NCI-H1048 (cell line): ENCODE data around the gene LRRC75B.

ENCODE experiments used
- DNase-seq: peaks from one replicate; lab custom pipeline; 2025; lab: John Stamatoyannopoulos, UW

The LRRC75B gene

GRCh38 chr22:24585461-24585860 is 7.4 kb downstream of the LRRC75B start:
- DNase-seq: no peak

GRCh38 chr22:24584871-24585411 is 7.9 kb downstream of the LRRC75B start:
- no peak for DNase-seq

- DNase-seq: no peak
Observed at GRCh38 chr22:24584166-24584790, 8.6 kb downstream of the LRRC75B start.

- no peak for DNase-seq
Observed at GRCh38 chr22:24583221-24584165, 9.4 kb downstream of the LRRC75B start.

DNA sequence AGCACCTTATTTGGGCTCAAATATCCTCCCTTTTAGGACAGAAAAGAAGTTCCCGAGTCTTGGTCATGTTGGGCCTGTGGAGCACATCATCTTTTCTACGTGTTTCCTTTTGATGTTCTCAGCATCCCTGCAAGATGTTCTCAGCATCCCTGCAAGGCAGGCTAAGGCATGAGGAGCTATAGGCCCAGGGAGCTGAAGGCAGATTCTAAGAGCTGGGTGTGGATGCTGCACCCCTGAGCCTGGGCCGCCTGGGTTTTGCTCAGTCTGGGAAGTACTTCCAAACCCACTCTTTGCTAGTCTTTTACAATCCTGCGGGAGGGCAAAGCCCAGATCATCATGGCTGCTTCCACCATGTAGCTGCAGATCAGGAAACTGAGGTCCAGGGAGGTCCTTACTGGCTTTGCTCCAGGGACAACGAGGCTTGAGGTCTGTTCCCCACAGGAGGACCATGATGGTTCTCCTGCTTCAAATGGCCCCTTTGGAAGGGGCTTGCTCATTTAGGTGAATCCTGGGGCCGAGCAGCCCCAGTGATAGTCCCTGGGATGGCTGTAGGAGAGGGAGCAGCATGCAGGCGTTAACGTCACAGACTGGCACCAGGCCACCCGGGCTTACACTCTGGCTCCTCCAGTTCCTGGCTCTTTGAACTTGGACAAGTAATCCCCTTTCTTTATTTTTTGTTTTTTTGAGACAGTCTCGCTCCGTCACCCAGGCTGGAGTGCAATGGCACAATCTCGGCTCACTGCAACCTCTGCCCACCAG is 10.6 kb downstream of the LRRC75B start:
- no peak for DNase-seq

- DNase-seq: no peak
Observed at GRCh38 chr22:24580276-24580675, 12.6 kb downstream of the LRRC75B start.

- DNase-seq: no peak
Observed at GRCh38 chr22:24579258-24579601, 13.6 kb downstream of the LRRC75B start.

DNA sequence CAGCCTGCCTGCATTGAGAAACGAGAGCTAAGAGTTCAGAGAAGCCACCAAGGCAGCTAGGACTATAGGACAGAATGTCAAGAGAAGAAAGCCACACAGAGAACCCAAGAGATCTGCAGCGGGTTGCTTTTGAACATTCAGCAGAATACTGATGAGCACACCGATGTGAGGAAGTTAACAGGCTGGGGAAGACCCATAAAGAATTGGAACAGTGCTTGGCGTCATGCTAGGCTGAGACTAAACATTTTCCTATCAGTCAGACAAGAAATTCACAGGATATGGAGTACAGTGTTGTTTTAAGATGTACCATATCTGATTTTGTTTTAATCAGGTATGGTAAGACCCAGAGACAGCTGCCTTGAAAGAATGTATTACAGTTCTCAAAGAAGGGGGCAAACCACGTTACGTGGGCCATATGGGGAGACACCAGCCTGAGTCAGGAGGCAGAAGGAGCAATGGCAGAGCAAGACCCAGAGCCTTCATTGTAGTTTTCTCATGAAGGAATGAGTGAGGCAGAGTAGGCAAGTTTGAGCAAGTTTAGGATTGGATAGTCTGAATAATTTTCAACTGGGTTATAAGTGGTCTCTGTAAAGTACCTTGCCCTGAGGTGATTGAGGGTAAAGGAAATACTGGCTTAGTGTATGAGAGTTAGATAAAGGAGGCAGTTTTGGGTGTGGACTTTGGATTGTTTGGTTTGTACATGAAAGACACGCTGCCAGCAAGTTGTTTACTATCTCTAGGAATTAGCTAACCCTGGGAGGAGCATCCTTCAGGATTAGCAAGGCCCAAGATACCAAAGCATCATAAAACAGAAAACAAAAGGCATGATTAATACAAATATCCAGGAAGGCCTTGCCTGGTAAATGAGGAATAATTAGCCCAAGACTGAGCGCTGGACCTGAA is 14.3 kb downstream of the LRRC75B start:
- DNase-seq: no peak

DNA sequence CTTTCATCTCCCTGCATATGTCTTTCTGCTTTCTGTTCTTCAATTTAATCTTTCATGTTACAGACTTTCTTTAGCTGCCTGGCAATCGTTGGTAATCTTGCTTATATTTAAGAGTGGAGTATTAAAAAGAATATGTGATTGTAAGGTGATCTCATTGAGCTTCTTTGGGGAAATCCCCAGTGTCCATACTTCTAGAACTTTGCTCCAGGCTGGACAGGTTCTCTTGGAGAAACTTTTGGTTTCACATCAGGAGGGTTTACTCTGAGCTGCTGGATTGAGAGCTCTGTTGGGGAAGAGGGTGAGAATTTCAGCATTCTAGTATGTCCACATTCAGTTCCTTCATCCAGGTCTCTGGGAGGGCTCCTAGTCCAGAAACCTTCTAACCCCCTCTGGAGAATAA is 16.1 kb downstream of the LRRC75B start:
- no peak for DNase-seq

- no peak for DNase-seq
Observed at GRCh38 chr22:24571266-24571665, 21.6 kb downstream of the LRRC75B start.

- no peak for DNase-seq
Observed at GRCh38 chr22:24567668-24568067, 25.2 kb downstream of the LRRC75B start.

- DNase-seq: no peak
Observed at GRCh38 chr22:24566899-24567511, 25.9 kb downstream of the LRRC75B start.

- DNase-seq: no peak
Observed at GRCh38 chr22:24565077-24565476, 27.8 kb downstream of the LRRC75B start.

GRCh38 chr22:24564376-24565058 is 28.4 kb downstream of the LRRC75B start:
- no peak for DNase-seq

- DNase-seq: no peak
Observed at GRCh38 chr22:24563246-24563645, 29.6 kb downstream of the LRRC75B start.

GRCh38 chr22:24559471-24559870 is 33.4 kb downstream of the LRRC75B start:
- no peak for DNase-seq

GRCh38 chr22:24555165-24556039 is 37.5 kb downstream of the LRRC75B start, which contains the start of gene SNRPD3:
TSS of gene SNRPD3 (plus strand) at chr22:24555999. CDS start at chr22:24557675, 1,676 bp downstream.
- DNase-seq: peak; percentile 94

- no peak for DNase-seq
Observed at GRCh38 chr22:24554313-24555164, 38.3 kb downstream of the LRRC75B start, which contains the start of gene GUCD1. TSS of gene GUCD1 (minus strand) at chr22:24555138. CDS start at chr22:24554991, 147 bp downstream.
